ENCODE results near the gene SRL.

The SRL gene

DNA sequence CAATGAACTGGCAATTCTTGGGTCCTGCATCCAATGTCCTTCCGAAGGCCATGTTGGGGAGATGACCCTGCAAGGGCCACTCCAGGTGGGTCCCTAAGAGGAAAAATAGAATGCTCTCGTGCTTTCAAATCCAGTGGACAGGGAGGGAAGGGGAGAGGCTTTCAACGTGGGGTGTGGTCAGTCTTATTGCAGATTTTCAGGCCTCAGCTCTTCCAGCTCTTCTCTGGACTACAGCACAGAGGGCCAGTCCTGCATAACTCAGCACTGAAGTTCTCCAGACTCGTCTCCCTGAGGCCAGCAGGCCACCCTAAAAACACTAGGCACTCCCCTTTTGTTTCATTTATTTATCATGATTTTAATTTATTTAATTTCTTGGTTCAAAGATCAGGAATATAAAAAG is 43.1 kb downstream of the SRL start:
- no peak for DNase-seq

- no peak for DNase-seq
Measured at GRCh38 chr16:4194661-4195060, 47.2 kb downstream of the SRL start.

GRCh38 chr16:4193920-4194319 is 48.0 kb downstream of the SRL start:
- DNase-seq = no peak

GRCh38 chr16:4192206-4192605 is 49.7 kb downstream of the SRL start:
- DNase-seq = no peak

DNA sequence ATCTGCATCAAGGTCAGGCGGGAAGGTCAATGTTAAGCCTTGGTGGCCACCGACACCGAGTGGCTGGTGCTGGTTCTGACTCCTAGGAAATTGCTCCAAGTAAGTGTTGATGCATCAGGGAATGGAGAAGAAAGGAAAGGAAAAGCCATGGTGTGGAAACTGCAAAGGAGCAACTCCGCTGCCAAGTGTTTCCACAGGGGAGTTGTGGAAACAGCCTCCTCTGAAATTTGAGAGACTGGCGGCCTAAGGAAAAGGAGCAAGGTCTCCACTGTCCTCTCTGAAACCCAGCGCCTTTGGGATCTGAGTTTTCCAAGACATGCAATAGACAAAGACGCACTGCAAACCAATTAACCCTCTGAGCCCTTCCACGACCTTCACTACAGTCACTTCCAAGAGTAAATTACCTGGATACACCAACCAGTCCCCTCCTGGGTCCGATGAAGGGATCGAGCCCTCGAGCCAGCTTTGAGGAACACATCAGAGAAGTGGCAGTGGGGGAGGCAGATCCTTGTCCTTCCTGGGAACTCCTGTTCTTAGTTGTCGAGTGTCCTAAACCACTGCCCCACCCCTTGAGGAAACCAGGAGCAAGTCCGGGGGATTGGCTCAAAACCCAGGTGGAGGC is 51.1 kb downstream of the SRL start:
- DNase-seq = no peak

- no peak for DNase-seq
Measured at GRCh38 chr16:4190086-4190485, 51.8 kb downstream of the SRL start.

GRCh38 chr16:4184038-4184702 is 57.7 kb downstream of the SRL start:
- DNase-seq = no peak

DNA sequence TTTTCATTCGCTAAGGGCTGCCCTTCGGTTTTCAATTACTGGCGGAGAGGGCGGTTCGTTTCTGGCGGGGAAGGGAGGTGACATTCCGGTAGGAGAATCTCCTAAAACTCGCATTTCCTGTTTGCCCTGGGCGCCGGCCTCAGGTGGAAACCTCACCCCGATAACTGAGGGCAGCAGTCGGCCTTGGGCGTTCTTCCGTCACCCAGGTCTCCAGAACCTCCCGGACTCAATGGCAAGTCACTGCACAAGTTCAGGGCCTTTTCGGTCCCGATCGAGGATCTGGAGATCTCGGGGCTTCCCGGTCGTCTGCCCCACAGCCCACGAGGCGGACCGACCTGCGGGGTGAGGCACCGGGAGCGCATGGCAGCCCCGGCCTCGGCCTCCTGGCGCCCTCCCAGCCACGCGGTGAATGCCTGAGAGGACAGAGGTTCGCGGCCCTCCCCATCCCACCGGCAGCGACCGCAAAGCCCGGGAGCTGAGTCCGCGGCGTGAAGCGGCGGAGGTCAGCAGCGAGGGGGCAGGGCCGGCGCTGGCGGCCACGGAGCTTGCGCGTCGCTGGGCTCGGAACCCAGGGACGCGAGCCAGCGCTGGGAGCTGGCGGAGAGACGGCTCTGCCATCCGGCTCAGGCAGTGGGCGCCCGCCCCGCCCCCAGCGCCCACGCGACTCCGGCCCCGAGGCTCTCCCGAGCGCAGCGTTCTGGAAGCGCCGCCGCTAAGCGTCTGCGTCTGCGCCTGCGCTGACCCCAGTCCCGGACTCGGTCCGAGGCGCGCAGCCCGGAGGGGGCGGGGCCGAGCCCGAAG is 58.4 kb downstream of the SRL start:
- peak; percentile 89 for DNase-seq

DNA sequence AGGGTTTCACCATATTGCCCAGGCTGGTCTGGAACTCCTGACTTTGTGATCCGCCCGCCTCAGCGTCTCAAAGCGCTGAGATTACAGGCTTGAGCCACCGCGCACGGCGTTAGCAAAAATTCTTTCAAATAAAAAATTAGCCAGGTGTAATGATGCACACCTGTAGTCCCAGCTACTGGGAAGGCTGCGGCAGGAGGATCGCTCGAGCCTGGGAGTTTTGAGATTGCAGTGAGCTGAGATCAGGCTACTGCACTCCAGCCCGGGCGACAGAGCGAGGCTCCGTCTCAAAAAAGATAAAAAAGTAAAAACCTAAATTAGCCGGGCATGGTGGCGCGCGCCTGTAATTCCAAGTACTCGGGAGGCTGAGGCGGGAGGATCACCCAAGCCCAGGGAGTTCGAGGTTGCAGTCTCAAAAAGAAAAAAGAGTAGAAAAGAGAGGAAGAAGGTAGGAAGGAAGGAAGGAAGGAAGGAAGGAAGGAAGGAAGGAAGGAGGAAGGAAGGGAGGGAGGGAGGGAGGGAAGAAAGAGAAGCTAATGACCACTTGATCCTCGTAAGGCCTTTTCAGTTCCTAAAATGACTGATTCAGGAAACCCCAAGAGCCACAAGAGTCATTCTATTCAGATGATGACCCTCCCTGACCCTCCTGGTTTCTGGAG is 59.2 kb downstream of the SRL start:
- no peak for DNase-seq

DNA sequence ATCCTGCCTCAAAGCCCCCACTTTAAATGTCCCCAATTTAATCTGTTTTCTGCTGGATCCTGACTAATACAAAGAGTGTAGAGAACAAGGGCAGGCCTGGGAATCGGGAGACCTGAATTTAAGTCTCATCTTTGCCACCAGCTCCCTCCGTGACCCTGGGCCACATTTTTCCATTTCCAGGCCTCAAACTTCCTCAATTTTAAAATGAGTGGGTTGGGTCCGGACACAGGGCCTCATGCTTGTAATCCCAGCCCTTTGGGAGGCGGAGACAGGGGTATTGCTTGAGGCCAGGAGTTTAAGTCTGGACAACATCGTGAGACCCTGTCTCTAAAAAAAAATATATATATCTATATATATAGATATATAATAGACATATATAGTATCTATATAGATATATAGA is 61.4 kb downstream of the SRL start:
- DNase-seq = no peak

DNA sequence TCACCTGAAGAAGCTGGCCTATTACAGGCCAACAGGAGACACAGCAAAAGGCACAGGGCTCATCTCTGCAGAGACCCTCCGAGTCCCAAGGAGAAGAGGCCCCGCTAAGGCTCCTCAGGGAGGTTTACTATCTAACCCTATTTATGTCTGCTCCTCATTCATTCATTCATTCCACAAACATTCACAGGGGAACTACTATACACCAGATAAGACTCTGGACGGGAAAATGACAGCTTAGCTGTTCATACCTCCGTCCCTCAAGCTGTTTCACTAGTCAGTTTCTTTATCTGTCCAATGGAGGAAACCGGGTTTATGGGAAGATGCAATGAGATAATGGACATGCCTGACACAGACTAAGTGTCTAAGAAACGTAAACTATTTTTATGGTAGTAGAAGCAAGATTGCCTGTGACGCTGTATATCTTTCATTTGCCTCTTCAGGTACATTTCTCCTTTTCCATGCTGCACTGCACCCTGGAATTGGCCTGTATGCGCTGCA is 62.1 kb downstream of the SRL start:
- DNase-seq = no peak

- DNase-seq = no peak
Measured at GRCh38 chr16:4179020-4179419, 62.9 kb downstream of the SRL start.

DNA sequence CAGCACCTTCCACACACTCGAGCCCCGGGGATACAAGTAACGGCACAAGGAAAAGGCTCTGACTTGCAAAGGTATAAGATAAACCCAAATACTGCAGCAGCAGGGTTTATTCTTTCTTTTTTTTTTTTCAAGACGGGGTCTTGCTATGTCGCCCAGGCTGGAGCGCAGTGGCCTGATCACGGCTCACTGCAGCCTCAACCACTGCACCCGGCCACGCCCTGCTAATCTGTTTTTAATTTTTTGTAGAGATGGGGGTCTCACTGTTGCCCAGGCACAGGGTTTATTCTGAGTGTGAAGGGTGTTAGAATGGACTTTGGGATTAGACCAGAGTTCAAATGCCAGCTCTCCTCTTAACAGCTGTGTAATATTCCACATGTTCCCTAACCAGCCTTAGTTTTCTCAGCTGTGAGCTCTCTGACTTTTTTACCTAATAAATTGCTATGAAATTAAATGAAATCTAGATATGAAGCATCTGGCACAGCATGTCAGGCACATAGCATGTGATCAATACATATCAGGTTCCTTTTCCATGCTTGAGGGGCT is 63.3 kb downstream of the SRL start:
- no peak for DNase-seq

DNA sequence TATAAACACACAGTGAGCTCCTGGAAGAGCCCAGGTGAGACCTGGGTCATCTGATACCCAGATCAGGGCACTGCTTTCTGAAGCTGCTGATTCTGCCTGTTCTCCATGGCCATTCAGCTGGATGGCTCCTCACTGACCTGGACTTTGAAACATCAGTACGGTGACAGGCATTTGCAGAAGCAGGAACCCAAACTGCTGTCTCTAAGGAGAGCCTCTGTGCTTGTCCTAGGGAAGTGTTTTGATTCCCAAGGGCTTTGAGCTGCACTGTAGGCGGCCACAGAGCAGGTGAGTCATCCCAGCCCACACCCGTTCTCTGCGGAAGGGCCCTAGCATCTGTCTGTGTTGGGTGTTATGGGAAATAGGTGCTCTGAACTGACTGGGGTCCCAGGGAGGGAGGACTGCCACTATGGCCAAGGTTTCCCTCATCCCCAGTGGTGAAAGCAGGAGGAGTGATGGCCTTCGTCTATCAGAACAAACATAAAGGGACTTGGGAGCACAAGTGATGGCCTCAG is 64.9 kb downstream of the SRL start:
- DNase-seq = no peak

DNA sequence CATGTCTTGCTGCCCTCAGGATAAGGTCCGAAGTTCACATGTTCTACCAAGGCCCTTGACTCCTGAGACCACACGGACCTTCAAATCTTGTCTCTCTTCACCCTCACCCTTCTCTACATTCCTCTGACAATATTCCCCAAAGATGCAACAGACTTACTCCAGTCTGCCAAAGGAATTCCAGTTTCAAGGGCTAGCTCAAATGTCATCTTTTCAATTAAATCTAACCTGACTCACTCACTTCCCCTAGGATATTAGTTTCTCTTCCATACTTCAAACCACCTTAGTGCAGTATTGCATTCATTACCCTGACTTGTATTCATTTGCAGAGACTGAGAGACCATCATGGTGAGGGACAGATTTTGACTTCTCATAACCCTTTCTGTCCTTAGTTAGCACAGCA is 66.0 kb downstream of the SRL start:
- DNase-seq = no peak

DNA sequence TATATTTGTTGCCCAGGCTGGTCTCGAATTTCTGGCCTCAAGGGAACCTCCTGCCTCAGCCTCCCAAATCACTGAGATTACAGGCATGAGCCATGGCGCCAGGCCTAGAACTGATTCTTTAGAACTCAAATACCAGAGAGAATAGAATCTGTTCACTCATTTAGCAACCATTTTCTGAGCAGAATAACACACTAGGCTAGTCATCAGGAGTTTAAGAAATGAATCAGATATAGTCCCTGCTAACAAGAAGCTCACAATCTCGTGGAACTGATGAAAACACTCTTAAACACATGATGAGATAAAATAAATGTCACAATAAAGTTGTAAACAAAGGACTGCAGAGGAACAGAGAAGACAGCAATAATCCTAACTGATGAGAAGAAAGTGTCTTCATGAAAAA is 69.8 kb downstream of the SRL start:
- no peak for DNase-seq

DNA sequence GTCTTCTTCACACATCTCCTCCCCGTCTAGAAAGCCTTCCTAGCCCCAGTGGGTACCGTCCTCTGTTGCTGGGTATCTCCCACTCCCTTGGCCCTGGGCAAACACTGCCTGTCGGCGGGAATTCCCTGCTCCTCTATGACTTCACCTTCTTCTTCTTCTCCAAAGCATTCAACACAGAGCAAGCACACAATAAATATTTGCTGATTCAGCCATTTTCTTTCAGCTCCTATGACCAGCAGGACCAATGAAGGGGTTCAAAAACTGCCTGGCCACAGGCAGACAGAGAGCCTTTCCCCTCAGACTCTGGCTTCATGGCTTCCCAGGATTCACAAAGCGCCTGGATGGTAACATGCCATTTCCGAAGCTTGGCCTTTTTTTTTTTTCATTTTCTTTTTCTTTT is 72.5 kb downstream of the SRL start:
- DNase-seq = no peak

DNA sequence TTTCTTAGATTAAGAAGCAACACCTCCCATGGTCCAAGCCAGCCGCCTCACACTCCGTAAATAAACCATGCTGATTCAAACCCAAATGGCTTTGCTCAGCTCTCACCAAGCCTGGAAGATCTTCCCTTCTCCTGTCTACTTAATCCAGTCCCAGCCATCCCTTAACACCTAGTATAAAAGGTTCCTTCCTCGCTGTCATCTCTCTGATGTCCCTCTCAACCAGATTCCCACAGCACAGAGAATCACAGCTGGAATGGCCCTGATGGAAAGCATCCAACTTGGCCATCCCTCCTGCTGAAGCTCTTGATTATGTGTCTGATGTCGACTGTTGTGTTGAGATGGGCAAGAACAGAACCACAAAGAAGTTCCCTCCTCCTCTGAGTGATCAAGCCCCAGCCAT is 75.1 kb downstream of the SRL start:
- no peak for DNase-seq

GRCh38 chr16:4160658-4161430 is 81.0 kb downstream of the SRL start:
- DNase-seq = no peak

DNA sequence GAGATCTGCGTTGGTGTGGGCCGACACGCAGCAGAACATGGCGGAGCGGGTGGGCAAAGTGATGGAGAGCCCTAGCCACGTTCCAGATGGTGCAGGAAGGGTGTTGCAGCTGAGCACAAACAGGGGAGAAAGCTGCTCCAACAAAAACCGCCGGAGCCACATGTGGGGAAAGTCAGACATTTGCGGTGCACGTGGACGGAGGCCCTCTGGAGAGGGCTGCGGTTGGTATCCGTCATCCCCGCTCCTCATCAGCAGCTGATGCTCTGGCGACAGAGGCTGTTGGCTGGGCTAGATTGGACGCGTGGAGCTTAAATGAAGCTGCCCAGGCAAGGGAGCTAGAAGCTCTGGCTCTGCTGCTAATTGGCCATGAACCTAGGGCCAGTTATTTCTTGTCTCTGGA is 82.2 kb downstream of the SRL start:
- no peak for DNase-seq

GRCh38 chr16:4158143-4159093 is 83.5 kb downstream of the SRL start:
- DNase-seq = no peak
